Activated naive CD8-positive, alpha-beta T cell treated with anti-CD3 and anti-CD28 coated beads, Interleukin-2, amount 10 ng/mL, durations not matched to agents 7 days and 5 days (primary cell): ENCODE measurements around the gene AGK. TPM values are rescaled to one million over a fixed set of nuclear protein-coding genes. Genes with fewer than 3 reads are reported as not detected.
"Not testable (repeated sequence)": the region's sequence is repeated elsewhere in the genome, so short reads cannot be mapped to it uniquely, and the experiment has no call there.

ENCODE experiments used
- ATAC-seq: fragments of 150-1000 bp; cut with Tn5 transposase; one replicate; pipeline ENCODE4 v1.10.0; 2021; ENCODE audit warnings: low read depth, moderate library complexity
- POLR2A ChIA-PET: fragments of 350-600 bp; sonication (Branson Sonifier 250); formaldehyde crosslinking; loops from one replicate; lab custom pipeline; 2021; ENCODE audit warnings: antibody characterized with exemption; lab: Charles Lee
- DNase-seq: peaks from one replicate; pipeline ENCODE4 v3.0.0; 2021
- H3K27ac Mint-ChIP-seq: one replicate; pipeline ENCODE4 v1.8.0; 2022; ENCODE audit warnings: mild to moderate bottlenecking, mixed read lengths
- H3K27me3 Mint-ChIP-seq: one replicate; pipeline ENCODE4 v1.8.0; 2022; ENCODE audit warnings: mild to moderate bottlenecking, moderate library complexity, mixed read lengths
- H3K36me3 Mint-ChIP-seq: one replicate; pipeline ENCODE4 v1.8.0; 2021; ENCODE audit warnings: mild to moderate bottlenecking, mixed read lengths
- H3K4me1 Mint-ChIP-seq: one replicate; pipeline ENCODE4 v1.8.0; 2021; ENCODE audit warnings: mixed read lengths
- H3K4me3 Mint-ChIP-seq: one replicate; pipeline ENCODE4 v1.8.0; 2022; ENCODE audit warnings: mild to moderate bottlenecking, moderate library complexity, mixed read lengths
- H3K9me3 Mint-ChIP-seq: one replicate; pipeline ENCODE4 v1.8.0; 2021; ENCODE audit warnings: mixed read lengths
- total RNA-seq, 2 experiments: library from RNA; stranded (reverse); gene quantifications; one replicate each; pipeline ENCODE4 v1.2.3, GENCODE V29; 2021

Gene AGK
- total RNA-seq, 2 experiments from 2014 or later = 39.9 to 40.3 TPM

DNA sequence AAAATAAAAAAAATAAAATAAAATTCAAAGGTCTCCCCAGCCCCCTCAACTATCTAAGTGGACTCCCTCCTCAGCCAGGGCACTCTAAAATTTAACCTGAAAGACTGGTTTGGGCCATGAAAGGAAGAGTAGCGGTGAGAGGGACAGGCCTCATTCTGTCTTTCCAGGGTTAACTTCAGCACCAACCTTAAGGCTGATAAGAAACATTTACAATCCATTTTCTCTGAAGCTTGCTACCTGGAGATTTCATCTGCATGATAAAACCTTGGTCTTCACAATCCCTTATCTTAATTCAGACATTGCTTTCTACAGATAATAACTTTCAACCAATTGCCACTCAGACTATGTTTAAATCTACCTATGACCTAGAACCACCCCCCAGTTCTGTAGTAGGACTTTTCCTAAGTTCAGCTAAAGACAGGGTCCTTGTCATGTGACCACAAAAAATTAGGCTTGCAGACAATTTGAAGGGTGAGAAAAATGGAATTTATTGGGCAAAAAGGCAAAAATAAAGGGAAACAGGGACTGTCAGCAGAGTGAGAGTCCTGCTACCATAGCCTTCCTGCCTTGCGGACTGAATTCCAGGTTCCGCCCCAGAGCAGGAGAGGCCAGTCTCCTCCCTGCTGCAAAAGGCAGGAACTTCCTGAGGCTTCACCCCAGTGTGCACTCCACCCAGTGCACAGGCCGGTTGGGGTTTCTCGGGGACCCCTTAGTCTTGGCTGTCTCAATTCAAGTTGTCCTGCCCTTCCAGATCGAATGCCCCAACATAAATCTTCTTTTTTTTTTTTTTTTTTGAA lies 26.0 kb downstream of the AGK start:
- H3K4me1 Mint-ChIP-seq = peaks cover 4% of the 10 kb centered on the region
- DNase-seq (no peak), ATAC-seq (no peak)
- H3K4me3 Mint-ChIP-seq = no peak overlapping the region
- H3K9me3 Mint-ChIP-seq = peaks cover 22% of the 10 kb centered on the region
- no peak overlapping the region for H3K27ac Mint-ChIP-seq
- no peaks in the 10 kb centered on the region for H3K27me3 Mint-ChIP-seq
- H3K36me3 Mint-ChIP-seq = peaks cover 48% of the 10 kb centered on the region
- POLR2A ChIA-PET = interaction anchor here (1.1 kb wide), 1 partner anchor 9 kb away, joined by 3 read pairs; no protein-coding TSS in a partner anchor

GRCh38 chr7:141579953-141580352 lies 28.7 kb downstream of the AGK start:
- H3K27me3 Mint-ChIP-seq, H3K4me3 Mint-ChIP-seq, H3K27ac Mint-ChIP-seq, POLR2A ChIA-PET, ATAC-seq, DNase-seq, H3K4me1 Mint-ChIP-seq: not testable (repeated sequence)
- Mint-ChIP-seq H3K36me3 (peaks cover 54% of the 10 kb centered on the region), H3K9me3 (peaks cover 32% of the 10 kb centered on the region)

- Mint-ChIP-seq H3K9me3 (peaks cover 18% of the 10 kb centered on the region), H3K36me3 (peaks cover 55% of the 10 kb centered on the region), H3K4me1 (peaks cover 12% of the 10 kb centered on the region)
- POLR2A ChIA-PET, DNase-seq, H3K27ac Mint-ChIP-seq, ATAC-seq, H3K27me3 Mint-ChIP-seq, H3K4me3 Mint-ChIP-seq: not testable (repeated sequence)
These were observed 30.9 kb downstream of the AGK start for GRCh38 chr7:141582063-141582462.

GRCh38 chr7:141584935-141585334 lies 33.7 kb downstream of the AGK start:
- POLR2A ChIA-PET = no interaction called here
- no peak overlapping the region for H3K27ac Mint-ChIP-seq
- DNase-seq = no peak
- peaks cover 17% of the 10 kb centered on the region for H3K9me3 Mint-ChIP-seq
- no peak overlapping the region for H3K4me3 Mint-ChIP-seq
- no peak for ATAC-seq
- H3K36me3 Mint-ChIP-seq = peaks cover 62% of the 10 kb centered on the region
- peaks cover 15% of the 10 kb centered on the region for H3K4me1 Mint-ChIP-seq
- no peaks in the 10 kb centered on the region for H3K27me3 Mint-ChIP-seq

DNA sequence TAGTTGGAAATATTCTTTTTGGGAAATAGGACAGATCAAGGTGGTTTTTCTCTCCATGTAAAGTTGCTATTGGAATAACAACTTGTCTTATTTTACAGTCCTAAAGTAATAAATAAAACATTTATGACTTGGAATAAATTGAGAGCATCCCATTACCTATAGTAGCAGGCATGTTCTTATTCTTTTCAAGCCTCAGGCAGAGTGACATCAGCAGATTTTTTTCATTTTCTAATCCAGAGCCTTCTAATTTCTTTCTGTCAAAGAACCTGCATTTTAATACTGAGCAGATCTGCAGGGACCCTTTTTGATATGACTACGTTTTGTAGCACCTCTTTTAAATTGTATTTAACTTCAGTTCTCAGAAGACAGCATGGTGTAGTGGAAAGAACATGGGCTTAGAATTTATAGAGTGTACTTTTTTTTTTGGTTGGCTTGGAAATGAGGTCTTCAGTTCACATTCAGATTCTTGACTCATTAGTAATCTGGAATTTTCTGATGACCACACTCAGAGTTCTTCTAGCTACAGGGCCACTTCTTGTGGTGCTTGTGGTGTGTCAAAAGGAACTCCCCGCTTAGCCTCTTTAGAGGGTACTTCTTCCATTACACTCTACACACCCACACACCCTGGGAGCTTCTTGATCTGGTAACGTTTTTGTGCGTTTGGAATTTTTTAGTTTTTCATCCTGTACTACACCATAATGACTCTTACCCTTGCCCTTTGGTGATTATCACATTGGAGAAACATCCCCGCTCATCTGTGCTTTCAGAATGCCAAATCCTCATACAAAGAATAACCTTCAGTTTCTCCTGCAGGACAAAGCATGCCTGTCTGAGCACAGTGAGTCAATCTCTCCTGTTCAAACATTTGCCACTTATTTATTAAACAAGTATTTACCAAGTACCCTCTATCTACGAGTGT lies 34.6 kb downstream of the AGK start:
- H3K4me3 Mint-ChIP-seq = no peak overlapping the region

DNA sequence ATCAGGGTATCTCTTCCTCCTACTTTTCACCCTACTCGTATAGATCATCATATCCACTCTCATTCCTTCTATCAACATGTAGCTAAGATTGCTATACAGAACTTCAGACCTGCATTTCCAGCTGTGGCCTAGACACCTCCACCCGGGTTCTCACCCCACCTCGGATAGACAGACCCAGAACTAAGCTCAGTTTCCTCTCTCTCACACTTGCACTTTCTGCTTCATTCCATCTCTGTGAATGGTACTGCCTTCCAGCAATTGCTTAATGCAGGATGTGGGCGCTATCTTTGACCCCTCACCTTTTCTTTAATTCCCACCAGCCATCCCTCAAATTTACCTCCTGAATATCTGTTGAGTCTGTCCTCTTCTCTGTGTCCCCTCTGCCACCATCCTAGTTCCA lies 35.7 kb downstream of the AGK start:
- Mint-ChIP-seq H3K36me3 (peaks cover 65% of the 10 kb centered on the region), H3K9me3 (peaks cover 17% of the 10 kb centered on the region), H3K27me3 (no peaks in the 10 kb centered on the region), H3K4me3 (no peak overlapping the region), H3K4me1 (peaks cover 22% of the 10 kb centered on the region), H3K27ac (peak overlapping the region; percentile 15)
- POLR2A ChIA-PET = interaction anchor here (0.6 kb wide), 1 partner anchor 27 kb away, joined by 3 read pairs; no protein-coding TSS in a partner anchor
- ATAC-seq (no peak), DNase-seq (no peak)

More for the DNA sequence above, 34.6 kb downstream of the AGK start:
- peaks cover 17% of the 10 kb centered on the region for H3K9me3 Mint-ChIP-seq
- DNase-seq (no peak), ATAC-seq (peak; percentile 52)
- peaks cover 65% of the 10 kb centered on the region for H3K36me3 Mint-ChIP-seq
- no peaks in the 10 kb centered on the region for H3K27me3 Mint-ChIP-seq
- peaks cover 22% of the 10 kb centered on the region for H3K4me1 Mint-ChIP-seq
- no peak overlapping the region for H3K27ac Mint-ChIP-seq
- POLR2A ChIA-PET = interaction anchor here (0.6 kb wide), 1 partner anchor 26 kb away, joined by 3 read pairs; no protein-coding TSS in a partner anchor

GRCh38 chr7:141587304-141587703 lies 36.1 kb downstream of the AGK start:
- H3K27me3 Mint-ChIP-seq = no peaks in the 10 kb centered on the region
- H3K36me3 Mint-ChIP-seq = peaks cover 62% of the 10 kb centered on the region
- POLR2A ChIA-PET = no interaction called here
- no peak for ATAC-seq
- no peak overlapping the region for H3K4me3 Mint-ChIP-seq
- no peak overlapping the region for H3K27ac Mint-ChIP-seq
- DNase-seq = no peak
- peaks cover 22% of the 10 kb centered on the region for H3K4me1 Mint-ChIP-seq
- H3K9me3 Mint-ChIP-seq = peaks cover 17% of the 10 kb centered on the region

GRCh38 chr7:141588912-141589311 lies 37.7 kb downstream of the AGK start:
- POLR2A ChIA-PET = no interaction called here
- Mint-ChIP-seq H3K27ac (no peak overlapping the region), H3K4me1 (peaks cover 24% of the 10 kb centered on the region)

GRCh38 chr7:141590071-141590470 lies 38.9 kb downstream of the AGK start:
- no peak for DNase-seq
- POLR2A ChIA-PET = no interaction called here
- peaks cover 3% of the 10 kb centered on the region for H3K9me3 Mint-ChIP-seq
- H3K27me3 Mint-ChIP-seq = no peaks in the 10 kb centered on the region
- peaks cover 53% of the 10 kb centered on the region for H3K36me3 Mint-ChIP-seq
- ATAC-seq = no peak
- H3K4me1 Mint-ChIP-seq = peaks cover 24% of the 10 kb centered on the region
- no peak overlapping the region for H3K27ac Mint-ChIP-seq
- no peak overlapping the region for H3K4me3 Mint-ChIP-seq

More at GRCh38 chr7:141588912-141589311, 37.7 kb downstream of the AGK start:
- peaks cover 4% of the 10 kb centered on the region for H3K9me3 Mint-ChIP-seq
- H3K4me3 Mint-ChIP-seq = no peak overlapping the region
- peaks cover 55% of the 10 kb centered on the region for H3K36me3 Mint-ChIP-seq
- DNase-seq (no peak), ATAC-seq (no peak)
- no peaks in the 10 kb centered on the region for H3K27me3 Mint-ChIP-seq

DNA sequence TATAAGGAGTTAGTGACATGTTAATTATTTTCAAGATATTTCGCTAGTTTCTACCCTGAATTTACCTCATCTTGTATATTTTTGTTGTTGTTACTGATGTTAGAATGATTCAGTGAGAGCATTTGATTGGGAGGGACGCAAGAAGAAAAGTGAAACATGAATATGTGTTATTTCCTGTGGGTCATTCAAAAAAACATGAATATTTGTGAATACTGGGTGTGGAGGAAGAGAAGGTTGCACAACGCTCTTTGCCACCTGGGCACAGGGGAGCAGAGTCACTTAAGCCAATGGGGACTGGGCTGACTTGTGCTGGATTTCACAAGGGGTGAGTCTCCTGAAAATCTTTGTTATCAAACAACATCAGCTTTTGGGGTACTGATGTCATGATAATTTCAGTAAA lies 39.5 kb downstream of the AGK start:
- Mint-ChIP-seq H3K9me3 (peaks cover 3% of the 10 kb centered on the region), H3K27me3 (no peaks in the 10 kb centered on the region), H3K27ac (no peak overlapping the region), H3K4me3 (no peak overlapping the region), H3K4me1 (peaks cover 23% of the 10 kb centered on the region), H3K36me3 (peaks cover 50% of the 10 kb centered on the region)
- no peak for DNase-seq
- POLR2A ChIA-PET = no interaction called here
- no peak for ATAC-seq

GRCh38 chr7:141593134-141593533 lies 41.9 kb downstream of the AGK start:
- ATAC-seq (no peak), DNase-seq (no peak)
- Mint-ChIP-seq H3K9me3 (peaks cover 2% of the 10 kb centered on the region), H3K4me1 (peaks cover 11% of the 10 kb centered on the region), H3K4me3 (no peak overlapping the region), H3K27me3 (no peaks in the 10 kb centered on the region), H3K36me3 (peaks cover 44% of the 10 kb centered on the region), H3K27ac (no peak overlapping the region)
- POLR2A ChIA-PET = no interaction called here

DNA sequence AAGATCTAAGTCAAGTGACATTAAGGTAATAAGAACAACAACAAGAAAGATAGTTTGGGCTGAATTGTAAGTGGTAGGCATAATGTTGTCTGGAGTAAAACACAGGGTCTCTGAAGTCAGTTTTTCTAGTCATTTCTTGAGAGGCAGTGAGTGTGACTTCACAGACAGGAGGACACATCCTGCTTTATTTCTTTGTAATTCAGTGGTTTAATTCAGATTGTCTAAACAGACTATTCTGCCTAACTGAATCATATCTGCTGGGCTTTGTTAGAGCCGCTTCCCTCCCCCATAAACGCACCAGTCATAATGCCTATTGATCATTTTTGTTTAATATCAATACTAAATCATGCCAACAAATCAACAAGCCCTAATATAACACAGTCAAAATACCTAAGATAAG lies 46.8 kb downstream of the AGK start:
- ATAC-seq (no peak), DNase-seq (no peak)
- H3K9me3 Mint-ChIP-seq = no peaks in the 10 kb centered on the region
- peaks cover 42% of the 10 kb centered on the region for H3K36me3 Mint-ChIP-seq
- no peak overlapping the region for H3K27ac Mint-ChIP-seq
- H3K4me3 Mint-ChIP-seq = no peak overlapping the region
- no peaks in the 10 kb centered on the region for H3K27me3 Mint-ChIP-seq
- H3K4me1 Mint-ChIP-seq = peaks cover 3% of the 10 kb centered on the region
- POLR2A ChIA-PET = no interaction called here

DNA sequence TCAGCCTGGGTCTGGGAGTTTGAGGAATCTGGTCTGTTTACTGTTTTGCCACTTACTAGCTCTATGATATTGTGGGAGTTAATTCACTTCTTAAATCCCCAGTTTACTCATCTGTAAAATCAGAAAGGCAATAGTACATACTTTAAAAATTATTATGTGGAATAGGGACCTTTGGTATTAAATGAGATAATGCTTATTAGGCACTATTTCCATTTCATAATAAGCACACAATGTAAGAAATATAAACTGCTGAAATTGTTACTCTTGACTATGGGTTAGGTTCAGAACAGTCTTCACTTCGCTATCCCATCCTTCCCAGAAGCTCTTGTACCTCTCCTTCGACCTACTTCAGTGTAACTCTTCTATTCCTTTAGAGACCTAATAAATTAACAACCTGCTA lies 47.2 kb downstream of the AGK start:
- H3K36me3 Mint-ChIP-seq = peaks cover 40% of the 10 kb centered on the region
- ATAC-seq = no peak
- H3K27ac Mint-ChIP-seq = no peak overlapping the region
- no peaks in the 10 kb centered on the region for H3K9me3 Mint-ChIP-seq
- POLR2A ChIA-PET = no interaction called here
- DNase-seq = no peak
- no peaks in the 10 kb centered on the region for H3K27me3 Mint-ChIP-seq
- no peak overlapping the region for H3K4me3 Mint-ChIP-seq
- peaks cover 3% of the 10 kb centered on the region for H3K4me1 Mint-ChIP-seq
